OCI-LY1 (cell line): Measurements from ENCODE around the gene MFAP1.
A peak's percentile ranks its signal among the peaks of the same experiment; 100 is the strongest.
"Not testable (repeated sequence)": the region's sequence is repeated elsewhere in the genome, so short reads cannot be mapped to it uniquely, and the experiment has no call there.

Experiments
- H2AFZ ChIP-seq: fragments of 200-600 bp; sonication (generic), shearing (Covaris generic); 2 replicates; pipeline ENCODE4 v1.6.0; 2014; ENCODE audit warnings: antibody characterized with exemption, mild to moderate bottlenecking, low read length
- H3F3A ChIP-seq: fragments of 200-600 bp; sonication (generic), shearing (Covaris generic); 2 replicates; pipeline ENCODE4 v1.6.0; 2014; ENCODE audit warnings: mild to moderate bottlenecking, antibody characterized with exemption, low read length, moderate library complexity; ENCODE audit not compliant: insufficient read depth
- H3K27ac ChIP-seq: fragments of 200-600 bp; sonication (generic); 2 replicates; pipeline ENCODE4 v1.5.1; 2014; ENCODE audit warnings: low read length, mixed run types, mild to moderate bottlenecking, low read depth; ENCODE audit not compliant: poor library complexity, severe bottlenecking
- H3K27me3 ChIP-seq: fragments of 200-600 bp; sonication (generic); 2 replicates; pipeline ENCODE4 v1.6.0; 2014; ENCODE audit warnings: antibody characterized with exemption, mild to moderate bottlenecking, low read length, moderate library complexity; ENCODE audit not compliant: insufficient read depth
- H3K36me3 ChIP-seq: fragments of 200-600 bp; sonication (generic); 2 replicates; pipeline ENCODE4 v1.6.1; 2014; ENCODE audit warnings: mild to moderate bottlenecking, antibody characterized with exemption, low read length, moderate library complexity, mixed read lengths; ENCODE audit not compliant: insufficient read depth
- H3K4me1 ChIP-seq: fragments of 200-600 bp; sonication (generic); 2 replicates; pipeline ENCODE4 v1.5.1; 2014; ENCODE audit warnings: mild to moderate bottlenecking, low read length, moderate library complexity; ENCODE audit not compliant: insufficient read depth, severe bottlenecking
- H3K4me2 ChIP-seq: fragments of 200-600 bp; sonication (generic), shearing (Covaris generic); 2 replicates; pipeline ENCODE4 v1.6.1; 2014; ENCODE audit warnings: low read length
- H3K4me3 ChIP-seq: fragments of 200-600 bp; sonication (generic); 2 replicates; pipeline ENCODE4 v1.5.1; 2014; ENCODE audit warnings: low read length, low read depth, mild to moderate bottlenecking, mixed read lengths; ENCODE audit not compliant: poor library complexity, severe bottlenecking
- H3K79me2 ChIP-seq: fragments of 200-600 bp; shearing (Covaris generic); 2 replicates; pipeline ENCODE4 v1.6.1; 2016; ENCODE audit warnings: mixed run types, low read length, mixed read lengths; ENCODE audit not compliant: insufficient read depth
- H3K9ac ChIP-seq: fragments of 200-600 bp; sonication (generic), shearing (Covaris generic); 2 replicates; pipeline ENCODE4 v1.6.1; 2014; ENCODE audit warnings: mild to moderate bottlenecking, low read length, mixed read lengths
- H3K9me2 ChIP-seq: fragments of 200-600 bp; sonication (generic), shearing (Covaris generic); 2 replicates; pipeline ENCODE4 v1.6.1; 2014; ENCODE audit warnings: low read depth, mild to moderate bottlenecking, low read length, mixed read lengths
- H3K9me3 ChIP-seq: fragments of 200-600 bp; shearing (Covaris generic); 2 replicates; pipeline ENCODE4 v1.6.1; 2014; ENCODE audit warnings: low read length, mixed read lengths
- H4K20me1 ChIP-seq: fragments of 200-600 bp; sonication (generic), shearing (Covaris generic); 2 replicates; pipeline ENCODE4 v1.6.0; 2016; ENCODE audit warnings: mild to moderate bottlenecking, low read length; ENCODE audit not compliant: insufficient read depth
- EZH2 ChIP-seq: fragments of 200-600 bp; sonication (generic), shearing (Covaris generic); IDR thresholded peaks from 2 replicates; pipeline ENCODE4 v1.8.0; 2017; ENCODE audit warnings: borderline replicate concordance, mixed run types, mild to moderate bottlenecking, antibody characterized with exemption, low read length, moderate library complexity, mixed read lengths
- TF ChIP-seq, protein P1 (sequence below): fragments of 200-600 bp; sonication (generic), shearing (Covaris generic); IDR thresholded peaks from 2 replicates; pipeline ENCODE4 v1.5.1; 2017; ENCODE audit warnings: mild to moderate bottlenecking, antibody characterized with exemption, low read length, moderate library complexity, mixed read lengths

Gene MFAP1

DNA sequence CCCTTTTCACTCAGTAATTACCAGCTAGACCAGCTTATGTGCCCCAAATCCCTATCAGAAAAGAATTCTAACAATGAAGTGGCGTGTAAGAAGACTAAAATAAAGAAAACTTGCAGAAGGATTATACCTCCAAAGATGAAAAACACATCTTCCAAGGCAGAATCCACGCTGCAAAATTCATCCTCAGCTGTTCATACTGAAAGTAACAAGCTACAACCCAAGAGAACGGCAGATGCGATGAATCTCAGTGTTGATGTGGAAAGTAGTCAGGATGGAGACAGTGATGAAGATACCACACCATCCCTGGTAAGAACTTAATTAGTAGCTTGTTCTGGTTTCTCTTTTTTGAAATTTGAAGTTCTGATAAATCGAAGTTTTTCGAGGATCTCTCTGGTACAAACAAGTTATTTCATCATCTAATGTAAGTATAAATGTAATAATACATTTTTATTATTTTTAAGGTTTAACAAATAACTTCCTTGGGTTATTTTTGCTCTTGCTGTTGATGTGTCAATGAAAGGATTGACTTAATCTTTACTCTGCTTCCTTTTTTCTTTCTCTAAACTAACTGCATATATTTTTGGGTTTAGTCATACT is 3.7 kb upstream of the MFAP1 start:
- no peaks in the 10 kb centered on the region for H3K9me2 ChIP-seq
- no peaks in the 10 kb centered on the region for H4K20me1 ChIP-seq
- H3K9ac ChIP-seq = peak overlapping the region; percentile 88
- peak overlapping the region; percentile 81 for H3K27ac ChIP-seq
- H3K4me1 ChIP-seq = peaks cover 68% of the 10 kb centered on the region
- H3K27me3 ChIP-seq = no peaks in the 10 kb centered on the region
- no peaks in the 10 kb centered on the region for H3F3A ChIP-seq
- H3K4me2 ChIP-seq = peak overlapping the region; percentile 90
- H3K36me3 ChIP-seq = peaks cover 51% of the 10 kb centered on the region
- H3K79me2 ChIP-seq = peaks cover 72% of the 10 kb centered on the region
- TF ChIP-seq, protein P1, sequence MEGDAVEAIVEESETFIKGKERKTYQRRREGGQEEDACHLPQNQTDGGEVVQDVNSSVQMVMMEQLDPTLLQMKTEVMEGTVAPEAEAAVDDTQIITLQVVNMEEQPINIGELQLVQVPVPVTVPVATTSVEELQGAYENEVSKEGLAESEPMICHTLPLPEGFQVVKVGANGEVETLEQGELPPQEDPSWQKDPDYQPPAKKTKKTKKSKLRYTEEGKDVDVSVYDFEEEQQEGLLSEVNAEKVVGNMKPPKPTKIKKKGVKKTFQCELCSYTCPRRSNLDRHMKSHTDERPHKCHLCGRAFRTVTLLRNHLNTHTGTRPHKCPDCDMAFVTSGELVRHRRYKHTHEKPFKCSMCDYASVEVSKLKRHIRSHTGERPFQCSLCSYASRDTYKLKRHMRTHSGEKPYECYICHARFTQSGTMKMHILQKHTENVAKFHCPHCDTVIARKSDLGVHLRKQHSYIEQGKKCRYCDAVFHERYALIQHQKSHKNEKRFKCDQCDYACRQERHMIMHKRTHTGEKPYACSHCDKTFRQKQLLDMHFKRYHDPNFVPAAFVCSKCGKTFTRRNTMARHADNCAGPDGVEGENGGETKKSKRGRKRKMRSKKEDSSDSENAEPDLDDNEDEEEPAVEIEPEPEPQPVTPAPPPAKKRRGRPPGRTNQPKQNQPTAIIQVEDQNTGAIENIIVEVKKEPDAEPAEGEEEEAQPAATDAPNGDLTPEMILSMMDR = no peak
- TF ChIP-seq EZH2 = no peak
- no peak overlapping the region for H2AFZ ChIP-seq
- H3K9me3 ChIP-seq = no peaks in the 10 kb centered on the region
- peak overlapping the region; percentile 80 for H3K4me3 ChIP-seq

DNA sequence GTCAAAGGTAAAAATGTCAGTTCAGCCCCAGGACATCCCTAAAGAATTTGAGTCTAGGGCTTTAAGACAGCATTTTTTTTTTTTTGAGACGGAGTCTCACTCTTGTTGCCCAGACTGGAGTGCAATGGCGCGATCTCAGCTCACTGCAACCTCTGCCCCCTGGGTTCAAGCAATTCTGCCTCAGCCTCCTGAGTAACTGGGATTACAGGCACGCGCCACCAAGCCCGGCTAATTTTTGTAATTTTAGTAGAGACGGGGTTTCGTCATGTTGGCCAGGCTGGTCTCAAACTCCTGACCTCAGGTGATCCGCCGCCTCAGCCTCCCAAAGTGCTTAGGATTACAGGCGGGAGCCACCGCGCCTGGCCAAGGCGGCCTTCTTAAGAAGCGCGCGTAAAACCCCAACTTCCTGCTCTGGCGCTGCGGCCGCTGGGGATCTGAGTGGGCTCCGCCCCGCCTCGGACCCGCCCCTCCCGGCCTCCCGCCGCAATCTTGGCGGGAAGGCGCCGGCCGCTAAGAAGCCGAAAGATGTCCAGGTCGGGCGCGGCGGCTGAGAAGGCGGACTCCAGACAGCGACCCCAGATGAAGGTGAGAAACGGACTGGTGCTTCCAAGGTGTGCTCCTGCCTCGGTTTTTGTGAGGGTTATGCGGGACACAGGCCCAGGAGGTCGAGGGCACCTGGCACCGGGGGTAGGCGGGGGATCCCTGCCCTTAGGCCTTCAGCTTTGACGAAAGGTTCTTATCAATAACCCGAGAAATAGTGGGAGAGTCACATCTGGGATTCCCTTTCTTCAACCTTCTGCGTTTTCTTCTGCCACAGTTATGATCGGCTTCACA is 2.2 kb upstream of the MFAP1 start, which contains the start of gene WDR76:
TSS of gene WDR76 (plus strand) at position 495 of the 834 bp plus-strand sequence. CDS start at position 526, 31 bp downstream.
- Histone ChIP-seq H2AFZ (no peak within 1 kb of the TSS), H3K9me3 (no peaks in the 10 kb centered on the region), H3K79me2 (peaks cover 74% of the 10 kb centered on the region), H3K4me1 (peaks cover 67% of the 10 kb centered on the region), H3K4me2 (peak within 1 kb of the TSS; percentile 90), H3F3A (no peaks in the 10 kb centered on the region), H3K27ac (peak within 1 kb of the TSS; percentile 81), H4K20me1 (no peaks in the 10 kb centered on the region), H3K36me3 (peaks cover 40% of the 10 kb centered on the region), H3K4me3 (peak within 1 kb of the TSS; percentile 80), H3K27me3 (no peaks in the 10 kb centered on the region), H3K9me2 (no peaks in the 10 kb centered on the region), H3K9ac (peak within 1 kb of the TSS; percentile 88)
- TF ChIP-seq, protein P1 = no peak
- TF ChIP-seq EZH2 = no peak

DNA sequence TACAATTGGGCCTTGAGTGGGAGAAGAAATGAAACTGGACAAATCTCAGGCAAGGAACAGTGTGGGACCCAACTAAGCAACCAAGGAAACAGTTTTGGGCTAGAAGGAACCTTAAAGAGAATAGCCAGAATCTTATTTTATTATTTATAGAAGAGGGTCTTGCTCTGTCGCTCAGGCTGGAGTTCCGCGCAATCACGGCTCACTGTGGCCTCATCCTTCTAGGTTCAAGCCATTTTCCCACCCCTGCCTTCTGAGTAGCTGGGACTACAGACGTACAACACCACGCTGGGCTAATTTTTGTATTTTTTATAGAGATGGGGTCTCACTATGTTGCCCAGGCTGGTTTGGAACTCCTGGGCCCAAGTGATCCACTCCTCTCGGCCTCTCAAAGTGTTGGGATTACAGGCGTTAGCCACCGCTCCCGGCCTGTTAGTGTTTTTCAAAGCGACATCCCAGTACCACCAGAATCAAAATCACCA is 1.6 kb upstream of the MFAP1 start:
- H3K4me1 ChIP-seq = peaks cover 67% of the 10 kb centered on the region
- no peaks in the 10 kb centered on the region for H3K27me3 ChIP-seq
- peak overlapping the region; percentile 90 for H3K4me2 ChIP-seq
- peak overlapping the region; percentile 81 for H3K27ac ChIP-seq
- TF ChIP-seq, protein P1 = no peak
- TF ChIP-seq EZH2 = no peak
- H3K79me2 ChIP-seq = peaks cover 74% of the 10 kb centered on the region
- no peaks in the 10 kb centered on the region for H4K20me1 ChIP-seq
- peak overlapping the region; percentile 80 for H3K4me3 ChIP-seq
- peaks cover 40% of the 10 kb centered on the region for H3K36me3 ChIP-seq
- H2AFZ ChIP-seq = no peak overlapping the region
- H3F3A ChIP-seq = no peaks in the 10 kb centered on the region
- H3K9me3 ChIP-seq = no peaks in the 10 kb centered on the region
- no peaks in the 10 kb centered on the region for H3K9me2 ChIP-seq
- peak overlapping the region; percentile 88; the same call in 1 of the 2 replicates for H3K9ac ChIP-seq

DNA sequence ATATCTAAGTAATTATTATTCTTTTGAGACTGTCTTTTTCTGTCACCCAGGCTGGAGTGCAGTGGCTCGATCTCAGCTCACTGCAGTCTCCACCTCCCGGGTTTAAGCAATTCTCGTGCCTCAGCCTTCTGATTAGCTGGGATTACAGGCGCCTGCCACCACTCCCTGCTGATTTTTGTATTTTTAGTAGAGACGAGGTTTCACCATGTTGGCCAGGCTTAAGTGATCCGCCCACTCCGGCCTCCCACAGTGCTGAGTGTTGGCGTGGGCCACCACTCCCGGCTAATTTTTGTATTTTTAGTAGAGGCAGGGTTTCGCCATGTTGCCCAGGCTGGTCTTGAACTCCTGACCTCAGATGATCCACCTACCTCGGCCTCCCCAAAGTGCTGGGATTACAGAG is 815 bp upstream of the MFAP1 start:
- H3K4me3 ChIP-seq, H4K20me1 ChIP-seq, H3K27me3 ChIP-seq, H3K9me3 ChIP-seq, H3K9me2 ChIP-seq, H3F3A ChIP-seq, H2AFZ ChIP-seq: not testable (repeated sequence)
- H3K4me1 ChIP-seq = peaks cover 63% of the 10 kb centered on the region
- peaks cover 74% of the 10 kb centered on the region for H3K79me2 ChIP-seq
- H3K27ac ChIP-seq = peak overlapping the region; percentile 81
- H3K4me2 ChIP-seq = peak overlapping the region; percentile 81; the same call in 1 of the 2 replicates
- H3K36me3 ChIP-seq = peaks cover 38% of the 10 kb centered on the region
- peak overlapping the region; percentile 99 for H3K9ac ChIP-seq
